RWPE1 (cell line): Measurements from ENCODE around the gene RIC8B.

ENCODE experiments used
- CTCF ChIA-PET: fragments of 350-600 bp; sonication (Branson Sonifier 250); formaldehyde crosslinking; extraction: SDS; loops from one replicate; lab custom pipeline; 2021; lab: Yijun Ruan, JAX
- POLR2A ChIA-PET: fragments of 400-600 bp; formaldehyde crosslinking; extraction: SDS; loops from one replicate; lab custom pipeline; 2020; ENCODE audit warnings: antibody characterized with exemption; ENCODE audit not compliant: low non-redundant PET; lab: Yijun Ruan, JAX
- DNase-seq: peaks from one replicate; pipeline ENCODE4 v3.0.0; 2012; ENCODE audit warnings: low spot score
- H3K27ac ChIP-seq: fragments of 450-650 bp; 2 replicates; pipeline ENCODE4 v1.5.1; 2017
- CTCF ChIP-seq: fragments of 450-650 bp; conservative IDR thresholded peaks from 2 replicates; pipeline ENCODE4 v1.5.1; 2017; ENCODE audit warnings: low read depth, mild to moderate bottlenecking

RIC8B gene

GRCh38 chr12:106790020-106790419 lies 15.5 kb downstream of the RIC8B start:
- ChIA-PET POLR2A (no interaction called here), CTCF (interaction anchor here (0.9 kb wide), 1 partner anchor 52 kb away, joined by 3 read pairs; no protein-coding TSS in a partner anchor)
- TF ChIP-seq CTCF = no peak
- H3K27ac ChIP-seq = no peak overlapping the region
- DNase-seq = no peak

DNA sequence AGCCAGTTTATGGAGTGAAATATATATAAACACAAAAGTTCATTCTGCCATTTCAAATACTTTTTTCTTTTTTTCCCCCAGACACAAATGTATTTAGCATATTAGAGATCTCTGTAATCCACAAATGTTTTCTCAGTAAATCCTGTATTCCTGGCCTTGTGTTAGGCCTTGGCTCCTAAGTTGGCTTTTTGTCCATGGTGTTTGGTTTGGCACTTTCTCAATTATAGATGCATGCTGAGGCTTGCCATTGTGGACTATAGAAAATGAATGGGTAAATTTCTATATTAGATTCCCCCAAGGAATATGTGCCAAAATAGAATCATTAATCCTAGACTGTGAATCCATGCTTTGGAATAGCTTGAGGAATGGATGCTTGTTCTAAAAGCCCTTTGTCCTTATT lies 17.0 kb downstream of the RIC8B start:
- no peak for DNase-seq
- no peak overlapping the region for H3K27ac ChIP-seq
- CTCF ChIA-PET = no interaction called here
- no peak for TF ChIP-seq CTCF
- POLR2A ChIA-PET = no interaction called here

GRCh38 chr12:106794369-106794768 lies 19.9 kb downstream of the RIC8B start:
- ChIA-PET POLR2A (no interaction called here), CTCF (no interaction called here)
- no peak overlapping the region for H3K27ac ChIP-seq
- no peak for DNase-seq
- no peak for TF ChIP-seq CTCF

GRCh38 chr12:106801167-106801708 lies 26.8 kb downstream of the RIC8B start:
- ChIA-PET POLR2A (no interaction called here), CTCF (no interaction called here)
- DNase-seq = no peak
- TF ChIP-seq CTCF = no peak
- H3K27ac ChIP-seq = no peak overlapping the region

DNA sequence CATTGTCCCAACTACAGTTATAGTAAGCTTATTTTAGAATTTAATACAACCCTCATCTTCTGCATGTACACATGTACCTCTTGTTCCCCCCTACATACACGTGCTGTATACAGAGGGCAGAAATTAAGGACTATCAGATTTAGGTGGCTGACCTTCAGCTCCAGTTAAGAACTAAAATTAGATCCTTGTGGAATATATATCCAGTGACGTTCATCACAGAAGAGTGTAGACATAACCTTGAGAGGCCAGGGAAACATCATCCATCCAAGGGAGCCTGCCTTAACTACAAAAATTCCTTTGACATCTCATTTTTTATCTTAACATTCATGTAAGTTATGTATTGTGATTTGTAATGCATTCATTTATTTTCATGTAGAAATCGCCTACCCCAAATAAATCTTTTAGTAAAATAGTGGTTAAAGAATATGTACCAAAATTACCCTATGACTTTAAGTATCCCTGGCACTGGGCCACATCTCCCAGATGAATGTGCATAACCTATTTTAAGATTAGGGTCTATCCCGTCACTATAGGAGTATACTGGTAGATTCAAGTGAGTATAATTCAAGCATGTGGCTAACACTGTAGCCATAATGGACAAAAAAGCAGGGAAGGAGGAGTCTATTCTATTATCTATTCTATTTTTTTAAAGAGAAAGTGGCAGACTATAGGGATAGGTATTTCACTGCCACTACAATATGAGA lies 27.5 kb downstream of the RIC8B start:
- no peak for TF ChIP-seq CTCF
- no peak overlapping the region for H3K27ac ChIP-seq
- ChIA-PET CTCF (no interaction called here), POLR2A (no interaction called here)
- no peak for DNase-seq

GRCh38 chr12:106804668-106805067 lies 30.2 kb downstream of the RIC8B start:
- H3K27ac ChIP-seq = no peak overlapping the region
- ChIA-PET CTCF (no interaction called here), POLR2A (no interaction called here)
- no peak for TF ChIP-seq CTCF
- no peak for DNase-seq
